Measurements from ENCODE around the gene RNF186.

RNF186 gene

DNA sequence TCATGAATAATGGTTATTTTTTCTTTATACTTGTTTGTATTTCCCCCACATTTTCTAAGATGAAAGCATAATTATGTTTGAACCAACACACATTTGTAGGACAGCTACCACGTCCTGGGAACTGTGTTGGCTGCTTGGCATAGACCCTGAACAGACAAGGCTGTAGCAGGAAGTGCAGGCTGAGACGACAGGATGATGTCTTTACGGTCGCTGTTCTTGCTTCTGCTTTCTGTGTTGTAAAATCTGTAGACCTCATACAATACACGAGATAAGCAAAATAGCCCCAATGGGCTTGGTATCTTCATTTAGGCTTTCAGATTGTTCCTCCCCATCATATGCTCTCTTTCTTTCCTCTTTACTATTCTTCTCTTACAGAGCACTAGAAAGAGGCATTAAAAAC lies 43.8 kb upstream of the RNF186 start:
- TF ChIP-seq, protein P1, sequence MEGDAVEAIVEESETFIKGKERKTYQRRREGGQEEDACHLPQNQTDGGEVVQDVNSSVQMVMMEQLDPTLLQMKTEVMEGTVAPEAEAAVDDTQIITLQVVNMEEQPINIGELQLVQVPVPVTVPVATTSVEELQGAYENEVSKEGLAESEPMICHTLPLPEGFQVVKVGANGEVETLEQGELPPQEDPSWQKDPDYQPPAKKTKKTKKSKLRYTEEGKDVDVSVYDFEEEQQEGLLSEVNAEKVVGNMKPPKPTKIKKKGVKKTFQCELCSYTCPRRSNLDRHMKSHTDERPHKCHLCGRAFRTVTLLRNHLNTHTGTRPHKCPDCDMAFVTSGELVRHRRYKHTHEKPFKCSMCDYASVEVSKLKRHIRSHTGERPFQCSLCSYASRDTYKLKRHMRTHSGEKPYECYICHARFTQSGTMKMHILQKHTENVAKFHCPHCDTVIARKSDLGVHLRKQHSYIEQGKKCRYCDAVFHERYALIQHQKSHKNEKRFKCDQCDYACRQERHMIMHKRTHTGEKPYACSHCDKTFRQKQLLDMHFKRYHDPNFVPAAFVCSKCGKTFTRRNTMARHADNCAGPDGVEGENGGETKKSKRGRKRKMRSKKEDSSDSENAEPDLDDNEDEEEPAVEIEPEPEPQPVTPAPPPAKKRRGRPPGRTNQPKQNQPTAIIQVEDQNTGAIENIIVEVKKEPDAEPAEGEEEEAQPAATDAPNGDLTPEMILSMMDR (IDR thresholded peaks at IDR 0.05), result no peak

DNA sequence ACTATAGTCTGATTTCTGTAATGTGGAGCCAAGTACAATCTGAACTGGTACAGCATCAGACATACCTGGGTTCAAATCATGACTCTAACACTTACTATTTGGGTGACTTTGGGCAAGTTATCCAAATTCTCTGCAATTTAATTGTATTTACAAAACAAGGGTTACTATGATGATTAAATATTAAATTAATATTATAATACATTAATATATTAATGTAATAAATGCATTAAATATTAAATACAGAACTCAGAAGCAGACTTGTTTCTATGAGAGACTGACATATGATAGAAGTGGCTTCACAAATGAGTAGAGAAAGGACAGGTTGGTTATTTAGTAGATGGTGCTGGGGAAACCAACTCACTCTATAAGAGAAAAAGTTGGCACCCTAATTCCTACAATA lies 39.8 kb upstream of the RNF186 start:
- TF ChIP-seq, protein P1 (IDR thresholded peaks at IDR 0.05), result no peak

DNA sequence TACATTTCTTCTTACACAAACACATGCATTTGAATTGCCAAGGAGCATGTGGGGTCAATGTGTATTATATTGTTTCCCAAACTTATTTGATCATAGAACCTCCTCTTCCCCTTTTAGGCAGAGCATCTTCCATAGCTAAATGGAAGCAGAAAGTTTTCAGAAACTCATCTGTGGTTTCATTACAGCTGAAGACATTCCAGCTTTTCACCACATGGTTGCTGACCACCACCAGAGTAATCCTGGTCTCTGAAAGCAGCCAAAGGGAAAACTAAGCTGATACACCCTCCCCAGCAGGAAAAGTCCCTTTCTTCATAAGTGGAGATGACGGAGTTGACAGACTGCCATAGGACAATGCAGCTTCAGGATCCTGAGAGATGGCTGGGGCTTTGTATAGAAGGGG lies 37.0 kb upstream of the RNF186 start:
- TF ChIP-seq, protein P1 (IDR thresholded peaks at IDR 0.05), result no peak

DNA sequence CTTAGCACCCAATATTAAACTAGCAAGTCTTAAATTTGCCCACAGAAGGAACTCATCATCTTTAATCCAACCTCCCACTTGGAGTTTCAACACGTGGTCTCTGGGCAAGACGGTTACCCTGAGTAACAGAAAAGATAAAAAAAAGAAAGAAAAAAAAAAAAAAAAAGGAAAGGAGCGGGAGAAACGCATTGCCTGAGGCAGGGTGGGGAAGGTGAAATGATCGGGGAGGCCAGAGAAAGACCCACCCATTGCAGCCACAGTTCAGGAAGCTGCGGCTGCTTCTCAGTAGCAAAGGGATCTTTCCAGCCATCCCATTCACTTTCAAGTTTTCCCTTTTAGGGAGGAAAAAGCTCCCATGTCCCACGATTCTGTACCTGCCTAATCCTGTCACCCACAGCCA lies 35.1 kb upstream of the RNF186 start:
- TF ChIP-seq, protein P1 (IDR thresholded peaks at IDR 0.05), result no peak

DNA sequence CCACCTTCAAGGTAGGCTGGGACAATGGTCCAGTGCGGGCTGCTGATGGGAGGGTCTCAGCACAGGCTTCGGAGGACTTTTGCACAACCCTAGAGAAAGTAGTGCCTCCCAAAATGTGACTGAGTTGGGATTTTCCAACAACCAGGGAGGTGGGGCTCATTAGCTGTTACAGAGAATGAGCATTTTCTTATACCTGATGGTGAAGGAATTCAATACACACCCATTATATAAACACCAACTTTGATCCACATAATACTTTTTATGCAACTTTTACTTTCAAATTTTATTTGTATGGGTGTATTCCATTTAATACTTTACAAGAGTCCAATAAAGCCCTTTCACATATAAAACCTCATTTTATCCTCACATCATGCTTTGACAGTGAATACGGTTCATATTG lies 31.3 kb upstream of the RNF186 start:
- TF ChIP-seq, protein P1 (IDR thresholded peaks at IDR 0.05), result no peak

DNA sequence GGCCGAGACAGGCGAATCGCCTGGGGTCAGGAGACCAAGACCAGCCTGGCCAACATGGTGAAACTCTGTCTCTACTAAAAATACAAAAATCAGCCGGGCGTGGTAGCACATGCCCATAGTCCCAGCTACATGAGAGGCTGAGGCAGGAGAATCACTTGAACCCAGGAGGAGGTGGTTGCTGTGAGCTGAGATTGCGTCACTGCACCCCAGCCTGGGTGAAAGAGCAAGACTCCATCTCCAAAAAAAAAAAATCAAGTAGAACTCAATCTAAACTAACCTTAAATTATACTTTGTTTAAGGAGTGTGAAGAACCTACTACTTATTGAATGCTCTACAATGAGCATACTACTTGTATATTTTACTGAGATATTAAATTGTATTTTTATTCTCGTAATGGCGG lies 30.5 kb upstream of the RNF186 start:
- TF ChIP-seq, protein P1 (IDR thresholded peaks at IDR 0.05), result no peak

DNA sequence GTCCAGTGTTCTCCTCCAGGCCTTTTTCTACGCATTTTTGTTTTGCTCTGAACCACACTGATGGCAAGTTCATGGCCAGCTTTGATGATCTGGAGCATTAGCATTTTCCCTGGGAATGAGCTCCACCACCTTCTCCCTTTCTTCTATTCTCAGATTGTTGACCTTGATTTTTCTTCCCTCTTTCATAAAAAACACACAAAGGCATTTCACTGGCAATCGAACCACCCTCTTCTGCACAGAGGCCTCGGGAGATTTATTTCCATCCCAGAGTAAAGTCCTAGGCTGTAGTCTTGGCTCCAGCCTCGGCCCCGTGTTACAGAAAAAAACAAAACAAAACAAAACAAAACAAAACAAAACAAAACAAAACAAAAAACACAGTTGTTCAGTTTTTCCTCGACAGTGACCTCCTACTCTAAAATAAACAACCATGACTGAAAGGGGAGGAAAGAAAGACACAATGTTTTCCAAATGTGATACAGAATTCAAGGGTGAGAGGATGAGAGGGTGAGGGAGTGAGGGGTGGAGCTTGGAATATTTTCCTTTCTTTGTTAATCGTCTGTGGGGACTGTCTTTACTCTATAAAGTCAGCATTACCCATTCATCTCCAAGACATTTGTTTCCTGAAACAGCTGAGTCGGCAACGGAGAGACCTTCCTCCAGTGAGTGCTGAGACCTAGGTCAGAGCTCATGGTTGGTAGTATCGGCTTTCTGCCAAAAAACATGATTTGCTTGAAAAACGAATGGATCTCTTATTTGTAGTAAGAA lies 29.8 kb upstream of the RNF186 start:
- TF ChIP-seq, protein P1 (IDR thresholded peaks at IDR 0.05), result no peak

DNA sequence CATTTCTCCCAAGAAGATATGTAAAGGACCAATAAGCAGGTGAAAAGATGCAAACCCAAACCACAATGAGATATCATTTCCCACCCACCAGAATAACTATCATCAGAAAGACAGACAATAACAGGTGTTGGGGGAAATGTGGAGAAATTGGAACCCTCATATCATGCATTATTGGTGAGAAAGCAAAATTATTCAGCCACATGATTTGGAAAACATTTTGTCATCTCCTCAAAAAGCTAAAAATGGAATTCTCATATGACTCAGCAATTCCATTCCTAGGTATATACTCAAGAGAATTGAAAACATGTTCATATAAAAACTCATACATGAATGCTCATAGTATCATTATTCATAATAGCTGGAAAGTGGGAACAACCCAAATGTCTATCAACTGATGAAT lies 25.1 kb upstream of the RNF186 start:
- TF ChIP-seq, protein P1 (IDR thresholded peaks at IDR 0.05), result no peak

Data from LNCAP (cell line).